ENCODE measurements around the gene SELENOF. TPM values are rescaled to one million over a fixed set of nuclear protein-coding genes. Genes with fewer than 3 reads are reported as not detected.

SELENOF gene
- 111 TPM for polyA plus RNA-seq (2013, experiment 1 of 4)
- polyA plus RNA-seq (2013, experiment 2 of 4): 124 TPM
- polyA plus RNA-seq (2013, experiment 3 of 4): 104 TPM
- 113 TPM for polyA plus RNA-seq (2013, experiment 4 of 4)

GRCh38 chr1:86913896-86914600 is at the start of gene SELENOF:
TSS of gene SELENOF (minus strand) at chr1:86914126. CDS start at chr1:86914111, 15 bp downstream.
- no peaks in the 10 kb centered on the region for H3K9me3 ChIP-seq (ENCODE audit: control insufficient read depth, low read length)

GRCh38 chr1:86960548-86960947 is 46.6 kb upstream of the SELENOF start:
- no peaks in the 10 kb centered on the region for H3K4me1 ChIP-seq (ENCODE audit: control insufficient read depth, insufficient read depth, low read length)
- no peaks in the 10 kb centered on the region for H3K27me3 ChIP-seq (ENCODE audit: control insufficient read depth, insufficient read depth, low read length, poor library complexity, severe bottlenecking)
- H3K9me3 ChIP-seq (ENCODE audit: control insufficient read depth, low read length): no peaks in the 10 kb centered on the region
- no peaks in the 10 kb centered on the region for H3K36me3 ChIP-seq (ENCODE audit: control insufficient read depth, insufficient read depth, low read length)
- H3K4me3 ChIP-seq (ENCODE audit: insufficient read depth, low read depth, low read length): no peak overlapping the region
- H3K27ac ChIP-seq (ENCODE audit: insufficient read depth, low read depth, low read length, poor library complexity, severe bottlenecking): peak overlapping the region; percentile 23

More at GRCh38 chr1:86913896-86914600, at the start of gene SELENOF:
- Histone ChIP-seq H3K4me3 (ENCODE audit: insufficient read depth, low read depth, low read length) (peak within 1 kb of the TSS; percentile 96), H3K27me3 (ENCODE audit: control insufficient read depth, insufficient read depth, low read length, poor library complexity, severe bottlenecking) (no peaks in the 10 kb centered on the region), H3K36me3 (ENCODE audit: control insufficient read depth, insufficient read depth, low read length) (no peaks in the 10 kb centered on the region), H3K27ac (ENCODE audit: insufficient read depth, low read depth, low read length, poor library complexity, severe bottlenecking) (peak within 1 kb of the TSS; percentile 97), H3K4me1 (ENCODE audit: control insufficient read depth, insufficient read depth, low read length) (no peaks in the 10 kb centered on the region)
- WGBS, 2 experiments: 0 to 1% methylated on average over 41 to 44 of the region's 44 CpGs

- Histone ChIP-seq H3K27ac (ENCODE audit: insufficient read depth, low read depth, low read length, poor library complexity, severe bottlenecking) (no peak overlapping the region), H3K9me3 (ENCODE audit: control insufficient read depth, low read length) (no peaks in the 10 kb centered on the region), H3K36me3 (ENCODE audit: control insufficient read depth, insufficient read depth, low read length) (no peaks in the 10 kb centered on the region), H3K4me1 (ENCODE audit: control insufficient read depth, insufficient read depth, low read length) (no peaks in the 10 kb centered on the region), H3K27me3 (ENCODE audit: control insufficient read depth, insufficient read depth, low read length, poor library complexity, severe bottlenecking) (no peaks in the 10 kb centered on the region), H3K4me3 (ENCODE audit: insufficient read depth, low read depth, low read length) (no peak overlapping the region)
Observed at GRCh38 chr1:86957221-86957620, 43.3 kb upstream of the SELENOF start.

- Histone ChIP-seq H3K4me1 (ENCODE audit: control insufficient read depth, insufficient read depth, low read length) (no peaks in the 10 kb centered on the region), H3K36me3 (ENCODE audit: control insufficient read depth, insufficient read depth, low read length) (no peaks in the 10 kb centered on the region), H3K9me3 (ENCODE audit: control insufficient read depth, low read length) (no peaks in the 10 kb centered on the region), H3K4me3 (ENCODE audit: insufficient read depth, low read depth, low read length) (no peak overlapping the region), H3K27ac (ENCODE audit: insufficient read depth, low read depth, low read length, poor library complexity, severe bottlenecking) (peak overlapping the region; percentile 42), H3K27me3 (ENCODE audit: control insufficient read depth, insufficient read depth, low read length, poor library complexity, severe bottlenecking) (no peaks in the 10 kb centered on the region)
Observed at GRCh38 chr1:86956221-86956620, 42.3 kb upstream of the SELENOF start.

GRCh38 chr1:86955678-86956077 is 41.8 kb upstream of the SELENOF start:
- Histone ChIP-seq H3K4me1 (ENCODE audit: control insufficient read depth, insufficient read depth, low read length) (no peaks in the 10 kb centered on the region), H3K27me3 (ENCODE audit: control insufficient read depth, insufficient read depth, low read length, poor library complexity, severe bottlenecking) (no peaks in the 10 kb centered on the region), H3K4me3 (ENCODE audit: insufficient read depth, low read depth, low read length) (no peak overlapping the region), H3K9me3 (ENCODE audit: control insufficient read depth, low read length) (no peaks in the 10 kb centered on the region), H3K27ac (ENCODE audit: insufficient read depth, low read depth, low read length, poor library complexity, severe bottlenecking) (no peak overlapping the region), H3K36me3 (ENCODE audit: control insufficient read depth, insufficient read depth, low read length) (no peaks in the 10 kb centered on the region)
- 97 to 98% methylated on average over 3 of the region's 3 CpGs for WGBS, 2 experiments

- Histone ChIP-seq H3K4me3 (ENCODE audit: insufficient read depth, low read depth, low read length) (no peak overlapping the region), H3K27me3 (ENCODE audit: control insufficient read depth, insufficient read depth, low read length, poor library complexity, severe bottlenecking) (no peaks in the 10 kb centered on the region), H3K9me3 (ENCODE audit: control insufficient read depth, low read length) (no peaks in the 10 kb centered on the region), H3K36me3 (ENCODE audit: control insufficient read depth, insufficient read depth, low read length) (no peaks in the 10 kb centered on the region), H3K4me1 (ENCODE audit: control insufficient read depth, insufficient read depth, low read length) (no peaks in the 10 kb centered on the region), H3K27ac (ENCODE audit: insufficient read depth, low read depth, low read length, poor library complexity, severe bottlenecking) (no peak overlapping the region)
- 85 to 93% methylated on average over 3 of the region's 3 CpGs for WGBS, 2 experiments
Observed at GRCh38 chr1:86953167-86953566, 39.2 kb upstream of the SELENOF start.

GRCh38 chr1:86951430-86951829 is 37.5 kb upstream of the SELENOF start:
- Histone ChIP-seq H3K4me1 (ENCODE audit: control insufficient read depth, insufficient read depth, low read length) (no peaks in the 10 kb centered on the region), H3K27ac (ENCODE audit: insufficient read depth, low read depth, low read length, poor library complexity, severe bottlenecking) (no peak overlapping the region), H3K36me3 (ENCODE audit: control insufficient read depth, insufficient read depth, low read length) (no peaks in the 10 kb centered on the region), H3K27me3 (ENCODE audit: control insufficient read depth, insufficient read depth, low read length, poor library complexity, severe bottlenecking) (no peaks in the 10 kb centered on the region), H3K9me3 (ENCODE audit: control insufficient read depth, low read length) (no peaks in the 10 kb centered on the region), H3K4me3 (ENCODE audit: insufficient read depth, low read depth, low read length) (no peak overlapping the region)
- 95 to 100% methylated on average over 1 of the region's 1 CpG for WGBS, 2 experiments

- WGBS, 2 experiments: 93 to 96% methylated on average over 5 of the region's 5 CpGs
- Histone ChIP-seq H3K27ac (ENCODE audit: insufficient read depth, low read depth, low read length, poor library complexity, severe bottlenecking) (no peak overlapping the region), H3K4me1 (ENCODE audit: control insufficient read depth, insufficient read depth, low read length) (no peaks in the 10 kb centered on the region), H3K4me3 (ENCODE audit: insufficient read depth, low read depth, low read length) (no peak overlapping the region), H3K9me3 (ENCODE audit: control insufficient read depth, low read length) (no peaks in the 10 kb centered on the region), H3K27me3 (ENCODE audit: control insufficient read depth, insufficient read depth, low read length, poor library complexity, severe bottlenecking) (no peaks in the 10 kb centered on the region), H3K36me3 (ENCODE audit: control insufficient read depth, insufficient read depth, low read length) (no peaks in the 10 kb centered on the region)
Observed at GRCh38 chr1:86950712-86951419, 36.9 kb upstream of the SELENOF start.

GRCh38 chr1:86948212-86948611 is 34.3 kb upstream of the SELENOF start:
- no peaks in the 10 kb centered on the region for H3K27me3 ChIP-seq (ENCODE audit: control insufficient read depth, insufficient read depth, low read length, poor library complexity, severe bottlenecking)
- H3K36me3 ChIP-seq (ENCODE audit: control insufficient read depth, insufficient read depth, low read length): no peaks in the 10 kb centered on the region
- no peak overlapping the region for H3K4me3 ChIP-seq (ENCODE audit: insufficient read depth, low read depth, low read length)
- no peak overlapping the region for H3K27ac ChIP-seq (ENCODE audit: insufficient read depth, low read depth, low read length, poor library complexity, severe bottlenecking)
- 97 to 98% methylated on average over 5 of the region's 5 CpGs for WGBS, 2 experiments
- H3K9me3 ChIP-seq (ENCODE audit: control insufficient read depth, low read length): no peaks in the 10 kb centered on the region
- H3K4me1 ChIP-seq (ENCODE audit: control insufficient read depth, insufficient read depth, low read length): no peaks in the 10 kb centered on the region

- Histone ChIP-seq H3K4me3 (ENCODE audit: insufficient read depth, low read depth, low read length) (no peak overlapping the region), H3K4me1 (ENCODE audit: control insufficient read depth, insufficient read depth, low read length) (no peaks in the 10 kb centered on the region), H3K36me3 (ENCODE audit: control insufficient read depth, insufficient read depth, low read length) (no peaks in the 10 kb centered on the region), H3K9me3 (ENCODE audit: control insufficient read depth, low read length) (no peaks in the 10 kb centered on the region), H3K27me3 (ENCODE audit: control insufficient read depth, insufficient read depth, low read length, poor library complexity, severe bottlenecking) (no peaks in the 10 kb centered on the region), H3K27ac (ENCODE audit: insufficient read depth, low read depth, low read length, poor library complexity, severe bottlenecking) (no peak overlapping the region)
Observed at GRCh38 chr1:86942743-86943142, 28.8 kb upstream of the SELENOF start.
